Loucy (cell line): ENCODE measurements around the gene TRIM25.

Experiments used
- EZH2phosphoT487 ChIP-seq: fragments of 200-600 bp; IDR thresholded peaks from 2 replicates; pipeline ENCODE4 v1.6.1; 2018; ENCODE audit warnings: antibody characterized with exemption, mild to moderate bottlenecking, moderate library complexity, borderline replicate concordance
- TF ChIP-seq, protein P1 (sequence below): fragments of 200-600 bp; sonication (generic); conservative IDR thresholded peaks from 2 replicates; pipeline ENCODE4 v1.5.1; 2014; ENCODE audit warnings: mild to moderate bottlenecking, antibody characterized with exemption, low read length

GRCh38 chr17:56867948-56868376, 45.9 kb downstream of the TRIM25 start:
- TF ChIP-seq, protein P1, sequence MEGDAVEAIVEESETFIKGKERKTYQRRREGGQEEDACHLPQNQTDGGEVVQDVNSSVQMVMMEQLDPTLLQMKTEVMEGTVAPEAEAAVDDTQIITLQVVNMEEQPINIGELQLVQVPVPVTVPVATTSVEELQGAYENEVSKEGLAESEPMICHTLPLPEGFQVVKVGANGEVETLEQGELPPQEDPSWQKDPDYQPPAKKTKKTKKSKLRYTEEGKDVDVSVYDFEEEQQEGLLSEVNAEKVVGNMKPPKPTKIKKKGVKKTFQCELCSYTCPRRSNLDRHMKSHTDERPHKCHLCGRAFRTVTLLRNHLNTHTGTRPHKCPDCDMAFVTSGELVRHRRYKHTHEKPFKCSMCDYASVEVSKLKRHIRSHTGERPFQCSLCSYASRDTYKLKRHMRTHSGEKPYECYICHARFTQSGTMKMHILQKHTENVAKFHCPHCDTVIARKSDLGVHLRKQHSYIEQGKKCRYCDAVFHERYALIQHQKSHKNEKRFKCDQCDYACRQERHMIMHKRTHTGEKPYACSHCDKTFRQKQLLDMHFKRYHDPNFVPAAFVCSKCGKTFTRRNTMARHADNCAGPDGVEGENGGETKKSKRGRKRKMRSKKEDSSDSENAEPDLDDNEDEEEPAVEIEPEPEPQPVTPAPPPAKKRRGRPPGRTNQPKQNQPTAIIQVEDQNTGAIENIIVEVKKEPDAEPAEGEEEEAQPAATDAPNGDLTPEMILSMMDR: no peak
- TF ChIP-seq EZH2phosphoT487: no peak
